ENCODE measurements around the gene ADGRV1.
"Not testable (repeated sequence)": the region's sequence is repeated elsewhere in the genome, so short reads cannot be mapped to it uniquely, and the experiment has no call there.

ADGRV1 gene

GRCh38 chr5:91048073-91048472 lies 489.5 kb downstream of the ADGRV1 start:
- peak; percentile 8 for DNase-seq

- DNase-seq: no peak
Observed at GRCh38 chr5:91049112-91049511, 490.5 kb downstream of the ADGRV1 start.

GRCh38 chr5:91049800-91050199 lies 491.2 kb downstream of the ADGRV1 start:
- DNase-seq: peak; percentile 36

- not testable (repeated sequence) for DNase-seq
Observed at GRCh38 chr5:91052411-91052810, 493.8 kb downstream of the ADGRV1 start.

- no peak for DNase-seq
Observed at GRCh38 chr5:91052977-91053740, 494.6 kb downstream of the ADGRV1 start.

GRCh38 chr5:91053741-91054025 lies 495.1 kb downstream of the ADGRV1 start:
- no peak for DNase-seq

GRCh38 chr5:91058155-91058554 lies 499.6 kb downstream of the ADGRV1 start:
- no peak for DNase-seq

- DNase-seq: no peak
Observed at GRCh38 chr5:91058575-91058974, 500.0 kb downstream of the ADGRV1 start.

GRCh38 chr5:91059409-91059808 lies 500.8 kb downstream of the ADGRV1 start:
- DNase-seq: no peak

- no peak for DNase-seq
Observed at GRCh38 chr5:91061094-91061493, 502.5 kb downstream of the ADGRV1 start.

- no peak for DNase-seq
Observed at GRCh38 chr5:91061946-91062562, 503.5 kb downstream of the ADGRV1 start.

- DNase-seq: not testable (repeated sequence)
Observed at GRCh38 chr5:91063098-91063690, 504.6 kb downstream of the ADGRV1 start.

GRCh38 chr5:91065496-91065895 lies 506.9 kb downstream of the ADGRV1 start:
- no peak for DNase-seq

- no peak for DNase-seq
Observed at GRCh38 chr5:91069364-91069763, 510.8 kb downstream of the ADGRV1 start.

GRCh38 chr5:91070761-91071550 lies 512.4 kb downstream of the ADGRV1 start:
- no peak for DNase-seq

- no peak for DNase-seq
Observed at GRCh38 chr5:91072881-91073280, 514.3 kb downstream of the ADGRV1 start.

- DNase-seq: no peak
Observed at GRCh38 chr5:91074615-91075014, 516.0 kb downstream of the ADGRV1 start.

- no peak for DNase-seq
Observed at GRCh38 chr5:91076138-91076537, 517.5 kb downstream of the ADGRV1 start.

- DNase-seq: no peak
Observed at GRCh38 chr5:91077623-91078022, 519.0 kb downstream of the ADGRV1 start.

GRCh38 chr5:91079037-91079436 lies 520.4 kb downstream of the ADGRV1 start:
- no peak for DNase-seq

- DNase-seq: no peak
Observed at GRCh38 chr5:91089758-91090157, 531.2 kb downstream of the ADGRV1 start.

- no peak for DNase-seq
Observed at GRCh38 chr5:91090995-91091394, 532.4 kb downstream of the ADGRV1 start.

- DNase-seq: no peak
Observed at GRCh38 chr5:91091471-91092234, 533.1 kb downstream of the ADGRV1 start.

Measured in NCI-H446 treated with DMSO at 0.1 percent for 48 hours (cell line).